GM12865 (cell line): ENCODE results near the gene FAM53B.
A peak's percentile ranks its signal among the peaks of the same experiment; 100 is the strongest.

Experiments
- DNase-seq: peaks from one replicate; pipeline ENCODE4 v3.0.0; 2010; ENCODE audit warnings: low read depth
- H3K4me3 ChIP-seq: 2 replicates; pipeline ENCODE4 v1.5.1; 2011; ENCODE audit warnings: mild to moderate bottlenecking, low read depth, low read length, control low read depth
- TF ChIP-seq, protein P1 (sequence below): IDR thresholded peaks from 2 replicates; pipeline ENCODE4 v1.5.1; 2011; ENCODE audit warnings: low read length, control low read depth, low read depth, inconsistent platforms; ENCODE audit not compliant: insufficient read depth; ENCODE audit errors: missing control alignments

Gene FAM53B

GRCh38 chr10:124719213-124719851 is 24.8 kb downstream of the FAM53B start:
- peak overlapping the region; percentile 30; the same call in 1 of the 2 replicates for H3K4me3 ChIP-seq
- peak; percentile 93 for DNase-seq
- TF ChIP-seq, protein P1, sequence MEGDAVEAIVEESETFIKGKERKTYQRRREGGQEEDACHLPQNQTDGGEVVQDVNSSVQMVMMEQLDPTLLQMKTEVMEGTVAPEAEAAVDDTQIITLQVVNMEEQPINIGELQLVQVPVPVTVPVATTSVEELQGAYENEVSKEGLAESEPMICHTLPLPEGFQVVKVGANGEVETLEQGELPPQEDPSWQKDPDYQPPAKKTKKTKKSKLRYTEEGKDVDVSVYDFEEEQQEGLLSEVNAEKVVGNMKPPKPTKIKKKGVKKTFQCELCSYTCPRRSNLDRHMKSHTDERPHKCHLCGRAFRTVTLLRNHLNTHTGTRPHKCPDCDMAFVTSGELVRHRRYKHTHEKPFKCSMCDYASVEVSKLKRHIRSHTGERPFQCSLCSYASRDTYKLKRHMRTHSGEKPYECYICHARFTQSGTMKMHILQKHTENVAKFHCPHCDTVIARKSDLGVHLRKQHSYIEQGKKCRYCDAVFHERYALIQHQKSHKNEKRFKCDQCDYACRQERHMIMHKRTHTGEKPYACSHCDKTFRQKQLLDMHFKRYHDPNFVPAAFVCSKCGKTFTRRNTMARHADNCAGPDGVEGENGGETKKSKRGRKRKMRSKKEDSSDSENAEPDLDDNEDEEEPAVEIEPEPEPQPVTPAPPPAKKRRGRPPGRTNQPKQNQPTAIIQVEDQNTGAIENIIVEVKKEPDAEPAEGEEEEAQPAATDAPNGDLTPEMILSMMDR, result peak; percentile 80

GRCh38 chr10:124717911-124718741 is 26.1 kb downstream of the FAM53B start:
- H3K4me3 ChIP-seq, result peak overlapping the region; percentile 25; the same call in 1 of the 2 replicates
- TF ChIP-seq, protein P1, result no peak
- peak; percentile 84 for DNase-seq

- TF ChIP-seq, protein P1, result no peak
- DNase-seq, result no peak
- no peak overlapping the region for H3K4me3 ChIP-seq
Observed at GRCh38 chr10:124717041-124717757, 27.0 kb downstream of the FAM53B start.

- DNase-seq, result no peak
- TF ChIP-seq, protein P1, result no peak
- H3K4me3 ChIP-seq, result no peak overlapping the region
Observed at GRCh38 chr10:124716369-124716768, 27.8 kb downstream of the FAM53B start.

DNA sequence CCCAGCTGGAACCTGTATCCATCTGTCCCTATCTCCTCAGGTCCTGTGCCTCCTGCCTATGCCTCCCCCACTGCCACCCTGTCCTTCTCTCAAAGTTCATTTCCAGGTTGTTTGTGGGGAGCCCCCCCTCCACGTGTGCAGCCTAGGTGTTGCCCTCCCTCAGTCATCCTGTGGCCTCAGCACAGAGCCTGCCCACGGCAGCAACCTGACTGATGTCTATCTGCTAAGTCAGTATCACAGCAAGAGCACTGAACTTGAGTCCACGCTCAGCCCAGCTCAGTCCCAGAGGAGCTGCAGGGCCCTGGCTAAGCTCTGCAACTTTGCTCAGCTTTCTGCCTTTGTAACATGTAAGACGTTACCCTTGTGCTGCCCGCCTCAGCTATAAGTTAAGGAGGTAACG is 28.7 kb downstream of the FAM53B start:
- H3K4me3 ChIP-seq, result no peak overlapping the region
- DNase-seq, result no peak
- TF ChIP-seq, protein P1, result no peak

GRCh38 chr10:124713679-124714255 is 30.4 kb downstream of the FAM53B start:
- no peak for DNase-seq
- no peak overlapping the region for H3K4me3 ChIP-seq
- TF ChIP-seq, protein P1, result no peak
